Stimulated activated CD8-positive, alpha-beta memory T cell treated with anti-CD3 and anti-CD28 coated beads, Interleukin-4, amount 100 ng/mL, for 48 hours (primary cell): ENCODE measurements around the gene TBC1D17.

Source experiments
- DNase-seq: peaks from one replicate; pipeline ENCODE4 v3.0.0-alpha.2; 2020

Gene TBC1D17

DNA sequence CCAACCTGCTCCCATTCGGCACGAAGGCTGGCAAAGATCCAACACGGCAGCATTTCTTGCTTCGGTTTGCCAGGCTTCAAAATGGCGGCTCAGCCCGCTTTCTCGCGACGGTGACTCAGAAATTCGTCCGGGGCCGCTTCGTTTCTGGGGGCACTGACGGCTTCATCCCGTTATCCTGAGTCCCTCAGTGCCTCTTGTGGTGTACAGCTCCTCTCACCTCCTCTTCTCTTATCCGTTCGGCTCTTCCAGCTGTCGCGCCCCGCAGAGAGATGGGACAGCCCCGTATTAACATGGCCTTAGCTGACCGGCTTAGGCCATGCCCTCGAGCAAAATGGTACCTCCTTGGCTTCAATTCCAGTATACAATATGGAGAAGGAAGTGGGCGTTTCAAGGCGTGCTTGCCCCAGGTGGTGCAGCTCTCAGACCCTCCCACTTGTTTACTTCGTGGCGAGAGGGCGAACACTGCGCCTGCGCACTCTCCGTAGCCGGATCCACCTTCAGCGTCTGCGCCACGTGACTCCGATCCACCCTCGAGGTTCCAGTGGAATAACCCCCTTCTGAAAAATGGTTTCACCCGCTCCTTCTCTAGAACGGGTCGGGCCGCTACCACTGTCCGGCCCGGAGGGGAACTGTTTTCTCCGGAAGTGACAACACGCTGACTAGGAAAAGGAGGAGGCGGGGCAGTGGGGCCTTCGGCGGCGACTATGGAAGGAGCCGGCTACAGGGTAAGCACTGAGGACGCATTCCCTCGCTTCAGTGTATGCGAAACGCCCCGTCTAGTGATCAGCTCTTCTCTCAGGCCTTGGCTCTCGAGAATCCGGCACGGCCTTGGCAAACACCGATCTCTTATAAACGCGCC is at the start of gene TBC1D17, which contains the start of gene AKT1S1:
Gene TBC1D17 (plus strand): TSS at position 683 of the 859 bp plus-strand sequence. CDS start 22 bp downstream, at position 705.
Gene AKT1S1 (minus strand): TSS at position 336 of the 859 bp plus-strand sequence. CDS start 4,060 bp downstream, outside the sequence.
- DNase-seq: peak; percentile 97

DNA sequence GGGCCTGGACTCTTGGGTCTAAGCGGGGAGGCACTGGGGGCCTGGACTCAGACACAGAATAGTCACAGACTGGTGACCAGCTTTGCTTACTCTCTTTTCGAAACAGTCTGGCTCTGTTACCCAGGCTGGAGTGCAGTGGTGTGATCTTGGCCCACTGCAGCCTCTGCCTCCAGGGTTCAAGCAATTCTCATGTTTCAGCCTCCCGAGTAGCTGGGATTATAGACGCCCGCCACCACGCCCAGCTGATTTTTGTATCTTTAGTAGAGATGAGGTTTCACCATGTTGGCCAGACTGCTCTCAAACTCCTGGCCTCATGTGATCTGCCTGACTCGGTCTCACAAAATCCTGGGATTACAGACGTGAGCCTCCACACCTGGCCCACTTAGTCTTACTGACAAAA is 48.3 kb upstream of the TBC1D17 start:
- DNase-seq: no peak

DNA sequence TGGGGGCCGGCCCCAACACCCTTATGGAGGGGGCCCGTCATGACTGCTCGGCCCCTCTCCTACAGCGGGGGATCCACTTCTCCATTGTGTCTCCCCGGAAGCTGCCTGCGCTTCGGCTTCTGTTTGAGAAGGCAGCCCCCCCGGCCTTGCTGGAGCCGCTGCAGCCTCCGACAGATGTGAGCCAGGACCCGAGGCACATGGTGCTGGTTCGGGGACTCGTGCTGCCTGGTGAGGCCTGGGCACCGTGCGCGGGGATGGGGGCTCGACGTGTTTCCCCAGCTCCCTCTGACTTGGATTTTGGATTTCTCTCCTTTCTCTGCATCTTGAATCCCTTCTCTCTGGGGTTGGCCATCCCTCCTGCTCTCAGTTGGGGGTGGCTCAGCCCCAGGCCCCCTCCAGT is 47.8 kb upstream of the TBC1D17 start:
- no peak for DNase-seq

DNA sequence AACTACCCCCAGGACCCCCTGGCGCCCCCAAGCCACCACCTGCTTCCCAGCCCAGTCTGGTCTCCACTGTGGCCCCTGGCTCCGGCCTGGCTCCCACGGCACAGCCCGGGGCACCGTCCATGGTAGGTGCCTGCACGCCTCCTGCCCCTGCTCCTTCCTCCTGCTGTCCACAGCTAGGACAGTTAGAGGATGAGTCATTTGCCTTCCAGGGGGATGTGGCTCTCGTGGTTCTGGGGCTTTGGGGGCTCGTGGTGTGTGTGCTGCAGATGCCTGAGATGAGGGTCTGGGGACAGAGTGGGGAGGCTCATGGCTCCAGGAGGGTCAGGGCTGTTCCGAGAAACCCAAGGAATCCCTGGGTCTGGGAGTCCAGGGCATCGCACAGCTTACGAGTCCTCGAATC is 46.7 kb upstream of the TBC1D17 start:
- DNase-seq: no peak

DNA sequence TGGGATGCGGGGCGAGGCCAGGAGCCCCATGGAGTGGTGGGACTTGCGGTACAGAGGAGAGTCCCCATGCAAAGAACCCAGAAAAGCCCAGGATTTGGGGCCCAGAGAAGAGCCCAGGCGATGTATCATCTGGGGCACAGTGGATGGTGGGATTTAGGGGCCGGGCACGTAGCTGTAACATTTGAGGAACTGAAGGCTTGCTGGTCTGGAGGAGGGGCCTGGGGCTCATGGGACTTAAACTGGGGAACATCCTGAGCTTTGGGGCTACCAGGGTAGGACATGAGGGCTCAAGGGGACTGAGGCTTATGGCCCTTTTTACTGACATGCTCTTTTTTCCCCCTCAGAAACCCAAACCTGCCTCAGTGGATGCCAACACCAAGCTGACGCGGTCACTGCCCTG is 45.9 kb upstream of the TBC1D17 start:
- DNase-seq: no peak

DNA sequence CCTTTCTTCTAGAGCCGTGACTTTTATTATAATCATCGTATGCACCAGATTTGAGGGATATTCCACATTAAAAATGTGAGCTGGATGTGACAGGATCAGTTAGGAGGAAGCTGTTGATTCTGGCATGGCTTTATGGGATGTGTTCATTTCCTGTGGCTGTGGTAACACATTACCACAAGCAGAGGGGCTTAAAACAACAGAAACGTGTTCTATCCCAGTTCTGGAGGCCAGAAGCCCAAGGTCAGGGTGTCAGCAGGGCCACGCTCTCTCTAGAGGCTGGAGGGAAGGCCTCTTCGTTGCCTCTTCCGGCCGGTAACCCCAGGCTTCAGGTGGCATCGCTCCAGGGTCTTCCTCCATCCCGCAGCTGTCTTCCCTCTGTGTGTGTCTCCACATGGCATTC is 44.9 kb upstream of the TBC1D17 start:
- DNase-seq: no peak

DNA sequence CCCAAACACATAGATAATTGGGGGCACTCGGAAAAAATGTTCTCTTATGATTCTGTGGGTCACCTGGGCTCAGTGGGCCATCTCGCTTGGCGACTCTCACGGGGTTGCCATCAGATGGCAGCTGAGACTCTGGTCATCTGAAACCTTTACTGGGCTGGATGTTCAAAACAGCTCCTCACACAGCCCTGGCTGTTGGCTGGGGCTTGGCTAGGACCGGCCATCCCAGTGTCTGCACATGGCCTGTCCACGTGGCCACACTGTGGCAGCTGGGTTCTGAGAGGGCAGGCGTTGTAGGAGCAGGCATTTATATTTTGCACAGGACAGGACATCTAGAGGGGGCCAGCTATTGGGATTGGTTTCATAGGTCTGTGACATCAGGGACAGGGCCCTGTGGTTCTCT is 43.9 kb upstream of the TBC1D17 start:
- DNase-seq: no peak

DNA sequence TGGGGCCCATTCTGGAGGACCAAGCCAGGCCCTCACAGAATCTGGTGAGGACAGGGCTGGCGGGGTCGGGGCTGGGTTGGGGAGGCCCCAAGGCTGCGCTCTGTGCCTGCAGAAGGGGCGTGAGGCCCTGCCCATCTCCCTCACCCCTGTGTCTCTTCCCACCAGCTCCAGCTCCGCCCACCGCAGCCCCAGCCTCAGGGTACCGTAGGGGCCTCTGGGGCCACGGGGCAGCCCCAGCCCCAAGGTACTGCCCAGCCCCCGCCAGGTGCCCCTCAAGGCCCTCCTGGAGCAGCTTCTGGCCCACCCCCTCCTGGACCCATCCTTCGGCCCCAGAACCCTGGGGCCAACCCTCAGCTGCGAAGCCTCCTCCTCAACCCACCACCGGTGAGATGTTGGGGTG is 41.9 kb upstream of the TBC1D17 start:
- no peak for DNase-seq

DNA sequence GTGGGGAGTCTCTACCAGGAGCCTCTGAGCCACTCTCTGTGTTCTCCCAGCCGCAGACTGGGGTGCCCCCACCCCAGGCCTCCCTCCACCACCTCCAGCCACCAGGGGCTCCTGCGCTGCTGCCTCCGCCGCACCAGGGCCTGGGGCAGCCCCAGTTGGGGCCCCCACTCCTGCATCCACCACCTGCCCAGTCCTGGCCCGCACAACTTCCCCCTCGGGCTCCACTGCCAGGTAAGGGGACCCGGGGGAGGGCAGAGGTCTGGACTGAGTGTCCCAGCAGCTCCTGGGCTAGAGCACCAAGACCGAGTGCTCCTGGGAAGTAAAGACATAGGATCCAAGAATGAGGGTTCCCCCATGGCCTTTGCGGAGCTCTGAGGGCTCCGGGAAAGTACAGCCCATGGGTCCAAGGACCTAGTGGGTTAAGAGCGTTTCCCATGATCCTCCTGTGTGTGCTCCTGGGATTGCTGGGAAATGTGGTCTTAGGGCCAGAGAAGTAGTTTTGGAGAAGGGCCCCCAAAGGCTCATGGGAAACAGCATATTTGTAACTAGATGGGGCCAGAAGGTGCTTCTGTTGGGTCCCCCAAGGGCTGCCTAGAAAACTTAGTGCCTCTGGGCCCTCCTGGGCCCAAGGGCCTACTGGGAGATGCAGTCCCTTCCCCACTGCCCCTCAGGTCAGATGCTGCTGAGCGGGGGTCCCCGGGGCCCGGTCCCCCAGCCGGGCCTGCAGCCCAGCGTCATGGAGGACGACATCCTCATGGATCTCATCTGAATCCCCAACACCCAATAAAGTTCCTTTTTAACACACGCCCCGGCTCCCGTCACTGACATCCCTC is 41.1 kb upstream of the TBC1D17 start:
- no peak for DNase-seq

DNA sequence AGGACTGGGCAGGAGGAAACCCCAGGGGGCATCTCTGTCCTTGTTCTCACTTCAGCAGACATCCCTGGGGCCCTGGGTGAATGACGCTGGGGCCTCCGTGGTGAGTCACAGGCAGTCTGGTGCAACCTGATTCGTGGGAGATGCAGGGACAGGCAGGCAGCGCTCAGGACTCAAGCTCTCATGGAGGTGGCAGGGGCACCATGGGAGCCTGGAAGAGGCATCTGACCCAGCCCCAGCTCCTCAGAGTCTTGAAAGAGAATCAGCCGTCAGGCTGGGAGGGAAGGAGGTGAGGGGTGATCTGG is 40.5 kb upstream of the TBC1D17 start:
- DNase-seq: no peak

DNA sequence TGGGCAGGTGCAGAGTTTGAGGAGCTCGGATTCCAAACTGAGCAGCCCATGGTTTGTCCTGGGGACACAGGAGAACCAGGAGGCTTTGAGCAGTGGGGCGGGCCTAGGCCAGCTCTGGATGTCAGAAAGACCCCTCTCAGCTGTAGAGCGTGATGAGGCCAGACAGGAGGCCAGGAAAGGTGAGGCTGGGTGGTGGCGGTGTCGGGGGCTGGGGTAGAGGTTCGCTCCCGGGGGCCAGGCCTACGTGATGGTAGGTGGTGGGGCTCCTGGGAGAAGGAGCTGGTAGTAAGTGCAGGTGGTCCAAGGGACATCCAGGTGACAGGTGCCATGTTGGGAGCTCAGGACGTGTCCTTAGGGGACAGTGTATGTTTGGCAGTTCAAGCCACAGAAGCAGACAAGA is 40.1 kb upstream of the TBC1D17 start:
- DNase-seq: no peak

DNA sequence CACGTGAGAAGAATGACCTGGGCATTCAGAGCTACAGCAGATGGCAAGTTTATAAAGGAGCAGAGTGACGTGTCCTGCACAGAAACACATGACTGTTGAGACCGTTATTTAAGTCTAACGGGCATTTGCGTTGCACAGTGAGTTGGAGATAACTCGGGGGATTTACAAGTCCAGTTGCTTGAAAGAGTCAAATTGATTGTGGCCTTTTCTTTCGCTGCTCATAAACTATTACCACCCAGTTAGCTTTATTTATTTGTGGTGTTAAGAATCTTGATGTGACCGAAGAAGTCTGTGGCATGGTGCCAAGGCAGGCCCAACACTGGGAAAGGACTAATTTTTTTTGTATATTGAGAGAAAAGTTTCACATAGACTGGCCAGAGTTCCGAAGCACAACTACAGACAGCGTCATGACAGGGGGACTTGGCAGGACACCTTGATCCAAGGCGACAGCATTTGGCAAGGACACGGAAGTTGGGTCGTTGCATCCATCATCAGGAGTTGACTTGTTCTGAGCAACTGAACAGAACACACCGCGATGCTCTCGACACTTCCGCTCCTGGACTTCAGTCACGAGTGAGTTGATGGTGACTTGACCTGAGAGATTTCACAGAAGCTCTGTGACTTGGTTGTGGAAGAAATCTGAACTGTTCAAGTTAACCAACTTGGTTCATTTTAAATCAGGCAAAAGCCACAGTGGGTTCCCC is 38.5 kb upstream of the TBC1D17 start:
- DNase-seq: no peak

DNA sequence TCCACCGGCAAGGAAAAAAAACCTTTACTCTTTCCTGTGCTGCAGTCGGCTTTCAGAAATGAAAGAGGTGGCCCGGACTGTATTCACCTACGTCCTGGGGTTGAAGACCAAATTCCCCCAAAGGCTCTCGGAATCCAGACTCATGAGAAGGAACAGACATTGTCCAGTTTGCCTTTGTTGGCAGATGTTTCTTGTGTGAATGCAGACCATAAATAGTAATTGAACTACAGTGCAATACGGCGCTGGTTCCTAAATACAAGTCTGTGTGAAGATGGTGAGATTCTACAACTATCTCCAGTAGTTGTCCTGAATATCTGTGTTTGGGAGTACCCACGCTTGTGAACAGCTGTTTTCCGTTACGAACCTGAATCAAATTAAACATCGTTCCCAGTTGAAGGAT is 37.8 kb upstream of the TBC1D17 start:
- no peak for DNase-seq

DNA sequence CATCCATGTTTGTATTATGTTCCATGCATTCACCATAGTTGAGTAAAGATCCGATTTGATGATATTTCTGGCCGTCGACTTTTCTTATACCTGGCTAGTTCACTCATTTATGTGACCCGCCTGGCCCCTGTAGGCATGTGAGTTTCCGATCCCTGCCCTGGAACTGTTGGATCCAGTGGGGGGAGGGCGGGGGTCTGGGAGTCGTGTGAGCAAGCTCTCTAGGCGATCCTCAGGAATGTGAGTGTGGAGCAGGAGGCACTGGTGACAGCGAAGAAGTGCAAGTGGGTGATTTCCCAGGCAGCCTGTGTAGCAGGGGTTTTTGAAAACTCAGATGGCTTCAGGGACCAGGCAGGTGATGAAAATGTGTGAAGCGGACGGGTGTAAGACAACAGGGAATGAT is 37.2 kb upstream of the TBC1D17 start:
- DNase-seq: no peak

DNA sequence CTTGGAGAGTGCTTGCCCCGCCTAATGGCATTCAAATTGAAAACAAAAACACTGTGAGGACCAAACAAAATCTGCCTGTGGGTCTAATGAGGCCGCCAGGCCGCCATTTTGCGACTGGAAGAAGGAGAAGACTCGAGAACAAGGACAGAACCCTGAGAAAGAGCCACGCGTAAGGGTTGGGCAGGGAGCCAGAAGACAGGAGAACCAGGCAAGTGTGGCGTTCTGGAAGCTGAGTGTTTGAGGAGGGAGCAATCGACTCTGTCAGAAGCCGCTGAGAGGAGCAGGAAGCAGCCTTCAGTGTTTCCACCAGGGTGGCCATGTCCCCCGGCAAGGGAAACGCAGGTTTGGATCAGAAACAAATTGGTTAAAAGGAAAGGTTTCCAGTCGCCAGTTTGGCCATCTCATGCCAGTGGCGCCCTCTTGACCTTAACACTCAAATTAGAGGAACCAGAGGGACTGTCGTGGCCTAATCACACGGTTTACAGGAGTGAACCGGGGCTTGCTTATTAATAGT is 36.7 kb upstream of the TBC1D17 start:
- DNase-seq: no peak

DNA sequence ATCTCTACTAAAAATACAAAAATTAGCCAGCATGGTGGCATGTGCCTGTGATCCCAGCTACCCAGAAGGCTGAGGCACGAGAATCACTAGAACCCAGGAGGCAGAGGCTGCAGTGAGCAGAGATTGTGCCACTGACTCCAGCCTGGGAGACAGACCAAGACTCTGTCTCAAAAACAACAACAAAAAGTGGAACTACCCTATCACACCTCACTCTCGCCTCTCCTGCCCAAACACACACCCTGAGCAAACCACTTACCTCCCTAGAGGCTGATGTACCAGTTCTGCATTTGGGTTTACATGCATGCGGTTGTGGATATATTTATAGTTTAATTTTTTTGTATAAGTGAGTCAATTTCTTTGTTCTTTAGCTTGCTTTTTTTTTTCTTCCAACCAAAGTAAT is 34.2 kb upstream of the TBC1D17 start:
- no peak for DNase-seq

DNA sequence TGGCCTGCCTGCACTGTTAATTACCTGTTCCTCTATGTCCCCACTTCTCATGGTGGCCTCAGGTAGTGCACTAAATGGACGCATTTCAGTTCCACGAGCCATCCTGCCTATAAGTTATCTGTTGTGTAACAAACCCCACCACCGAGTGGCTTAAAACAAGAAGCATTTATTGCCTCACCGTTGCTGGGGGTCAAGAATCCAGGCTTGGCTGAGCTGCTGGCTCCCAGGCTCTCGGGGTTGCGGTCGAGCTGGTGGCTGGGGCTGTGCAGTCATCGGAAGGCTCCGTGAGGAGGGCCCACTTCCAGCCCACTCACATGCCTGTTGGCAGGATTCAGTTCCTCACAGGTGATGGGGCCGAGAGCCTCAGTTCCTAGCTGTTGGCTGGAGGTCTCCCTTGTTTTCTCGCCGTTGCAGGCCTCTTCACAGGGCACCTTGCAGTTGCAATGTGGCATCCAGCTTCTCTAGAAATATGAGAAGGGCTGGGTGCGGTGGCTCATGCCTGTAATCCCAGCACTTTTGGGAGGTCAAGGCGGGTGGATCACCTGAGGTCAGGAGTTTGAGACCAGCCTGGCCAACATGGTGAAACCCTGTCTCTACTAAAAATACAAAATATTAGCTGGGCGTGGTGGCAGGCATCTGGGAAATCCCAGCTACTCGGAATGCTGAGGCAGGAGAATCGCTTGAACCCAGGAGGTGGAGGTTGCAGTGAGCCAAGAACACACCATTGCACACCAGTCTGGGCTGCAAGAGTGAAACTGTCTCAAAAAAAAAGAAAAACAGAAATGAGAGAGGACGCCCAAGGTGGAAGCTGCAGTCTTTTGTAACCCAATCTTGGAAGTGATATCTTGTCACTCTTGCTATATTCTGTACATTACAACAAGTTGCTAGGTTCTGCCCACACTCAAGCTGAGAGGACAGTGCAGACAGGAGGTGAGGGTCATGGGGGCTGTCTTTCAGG is 33.1 kb upstream of the TBC1D17 start:
- no peak for DNase-seq

DNA sequence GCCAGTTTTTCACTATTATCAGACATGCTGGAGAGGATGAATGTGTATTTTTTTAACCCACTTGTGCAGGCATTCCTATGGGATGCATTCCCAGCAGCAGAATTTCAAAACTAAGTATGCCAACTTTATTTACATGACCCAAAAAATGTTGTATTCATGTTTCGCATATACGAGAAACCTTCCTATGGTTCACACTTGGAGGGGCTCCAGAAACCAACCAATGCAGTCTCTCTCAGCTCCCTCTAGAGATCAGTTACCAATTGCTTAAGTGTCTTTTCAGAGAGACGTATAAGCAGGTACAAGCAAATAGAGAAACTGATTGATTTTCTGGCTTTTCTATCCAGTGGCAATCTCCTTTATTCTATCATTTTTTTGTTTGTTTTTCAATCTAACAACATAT is 32.1 kb upstream of the TBC1D17 start:
- no peak for DNase-seq

DNA sequence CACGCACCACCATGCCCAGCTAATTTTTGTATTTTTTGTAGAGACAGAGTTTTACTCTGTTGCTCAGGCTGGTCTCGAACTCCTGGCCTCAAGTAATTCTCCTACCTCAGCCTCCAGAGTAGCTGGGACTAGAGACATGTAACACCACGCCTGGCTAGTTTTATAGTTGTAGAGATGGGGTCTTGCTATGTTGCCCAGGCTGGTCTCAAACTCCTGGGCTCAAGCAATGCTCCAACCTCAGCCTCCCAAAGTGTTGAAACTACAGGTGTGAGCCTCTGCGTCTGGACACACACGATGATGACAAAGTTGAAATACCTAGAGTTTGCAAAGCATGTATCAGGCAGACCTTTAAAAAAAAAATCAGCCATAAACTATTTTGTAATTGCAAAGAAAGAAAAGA is 31.1 kb upstream of the TBC1D17 start:
- DNase-seq: no peak

DNA sequence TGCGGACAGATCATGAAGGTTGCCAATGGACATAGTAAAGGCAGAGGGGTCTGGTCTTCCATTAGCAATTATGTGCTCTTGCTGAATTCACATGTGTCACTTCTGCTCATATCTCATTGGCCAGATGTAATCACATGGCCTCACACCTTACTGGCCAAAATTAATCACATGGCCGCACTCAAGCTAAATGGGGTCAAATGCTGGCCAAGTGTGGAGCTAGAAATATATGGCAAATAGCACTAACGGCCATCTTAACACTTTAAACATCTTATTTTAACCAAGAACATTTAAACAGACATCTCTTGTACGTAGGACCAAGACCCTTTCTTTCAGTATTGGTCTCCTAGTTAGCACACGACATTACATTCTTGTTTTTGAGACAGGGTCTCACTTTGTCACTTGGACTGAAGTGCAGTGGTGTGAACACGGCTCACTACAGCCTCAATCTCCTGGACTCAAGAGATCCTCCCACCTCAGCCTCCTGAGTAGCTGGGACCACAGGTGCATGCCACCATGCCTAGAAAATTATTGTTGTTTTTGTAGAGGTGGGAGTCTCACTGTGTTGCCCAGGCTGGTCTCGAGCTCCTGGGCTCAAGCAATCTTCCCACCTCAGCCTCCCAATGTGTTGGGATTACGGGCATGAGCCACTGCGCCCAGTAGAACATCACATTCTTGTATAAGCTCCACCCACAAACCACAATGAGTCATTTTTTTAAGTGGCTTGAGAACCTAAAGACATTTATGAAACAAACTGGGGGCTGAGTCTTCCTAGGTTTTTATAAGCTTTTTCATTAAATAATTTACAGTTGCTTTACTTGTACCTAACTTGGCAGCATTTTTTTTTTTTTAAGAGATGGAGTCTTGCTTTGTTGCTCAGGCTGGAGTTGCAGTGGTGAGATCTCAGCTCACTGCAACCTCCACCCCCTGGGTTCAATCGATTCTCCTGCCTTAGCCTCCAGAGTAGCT is 29.5 kb upstream of the TBC1D17 start:
- DNase-seq: no peak

DNA sequence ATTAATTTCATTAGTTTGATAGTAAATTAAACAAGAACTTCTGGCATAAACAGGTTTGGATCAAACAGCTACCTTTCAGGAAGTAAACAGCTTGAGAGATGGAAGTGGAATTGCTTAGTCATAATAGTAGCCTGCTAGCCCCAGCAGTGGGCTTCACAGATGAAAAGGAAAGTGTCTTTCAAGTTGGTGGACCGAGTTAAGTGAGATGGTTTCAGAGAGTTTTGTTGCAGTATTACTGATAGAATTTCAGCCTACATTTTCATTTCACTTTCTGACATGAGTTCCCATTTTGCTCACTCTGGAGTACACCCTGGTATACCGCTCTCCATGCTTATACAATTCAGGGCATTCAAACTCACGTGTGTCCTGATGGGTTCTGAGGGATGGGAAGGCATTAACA is 28.6 kb upstream of the TBC1D17 start:
- DNase-seq: no peak
